ENCODE measurements around the gene DDX50.

GRCh38 chr10:68878496-68878895 lies 22.6 kb upstream of the DDX50 start:
- TF ChIP-seq, protein P1, sequence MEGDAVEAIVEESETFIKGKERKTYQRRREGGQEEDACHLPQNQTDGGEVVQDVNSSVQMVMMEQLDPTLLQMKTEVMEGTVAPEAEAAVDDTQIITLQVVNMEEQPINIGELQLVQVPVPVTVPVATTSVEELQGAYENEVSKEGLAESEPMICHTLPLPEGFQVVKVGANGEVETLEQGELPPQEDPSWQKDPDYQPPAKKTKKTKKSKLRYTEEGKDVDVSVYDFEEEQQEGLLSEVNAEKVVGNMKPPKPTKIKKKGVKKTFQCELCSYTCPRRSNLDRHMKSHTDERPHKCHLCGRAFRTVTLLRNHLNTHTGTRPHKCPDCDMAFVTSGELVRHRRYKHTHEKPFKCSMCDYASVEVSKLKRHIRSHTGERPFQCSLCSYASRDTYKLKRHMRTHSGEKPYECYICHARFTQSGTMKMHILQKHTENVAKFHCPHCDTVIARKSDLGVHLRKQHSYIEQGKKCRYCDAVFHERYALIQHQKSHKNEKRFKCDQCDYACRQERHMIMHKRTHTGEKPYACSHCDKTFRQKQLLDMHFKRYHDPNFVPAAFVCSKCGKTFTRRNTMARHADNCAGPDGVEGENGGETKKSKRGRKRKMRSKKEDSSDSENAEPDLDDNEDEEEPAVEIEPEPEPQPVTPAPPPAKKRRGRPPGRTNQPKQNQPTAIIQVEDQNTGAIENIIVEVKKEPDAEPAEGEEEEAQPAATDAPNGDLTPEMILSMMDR (IDR thresholded peaks at IDR 0.05) = no peak
- no peak for TF ChIP-seq POLR2A (IDR thresholded peaks at IDR 0.05)
